ENCODE results near the gene UBXN2A.
"Not testable (repeated sequence)": the region's sequence is repeated elsewhere in the genome, so short reads cannot be mapped to it uniquely, and the experiment has no call there.

Gene UBXN2A

DNA sequence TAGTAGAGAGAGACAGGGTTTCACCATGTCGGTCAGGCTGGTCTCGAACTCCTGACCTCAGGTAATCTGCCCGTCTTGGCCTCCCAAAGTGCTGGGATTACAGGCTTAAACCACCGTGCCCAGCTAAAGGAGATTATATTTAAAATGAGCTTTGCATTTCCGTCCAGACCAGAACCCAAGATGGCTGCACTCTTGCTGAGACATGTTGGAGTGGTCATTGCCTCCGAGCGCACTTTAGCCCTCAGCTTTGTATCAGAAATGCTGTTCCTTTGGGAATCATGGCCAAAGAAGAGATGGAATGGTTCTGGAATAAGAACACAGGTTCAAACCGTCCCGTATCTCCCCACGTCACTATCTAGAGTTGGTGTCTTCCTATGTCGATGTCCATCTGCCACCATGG, 3.4 kb downstream of the UBXN2A start:
- no peak overlapping the region for H3K4me3 ChIP-seq (ENCODE audit: low read depth, low read length)
- TF ChIP-seq, protein P1, sequence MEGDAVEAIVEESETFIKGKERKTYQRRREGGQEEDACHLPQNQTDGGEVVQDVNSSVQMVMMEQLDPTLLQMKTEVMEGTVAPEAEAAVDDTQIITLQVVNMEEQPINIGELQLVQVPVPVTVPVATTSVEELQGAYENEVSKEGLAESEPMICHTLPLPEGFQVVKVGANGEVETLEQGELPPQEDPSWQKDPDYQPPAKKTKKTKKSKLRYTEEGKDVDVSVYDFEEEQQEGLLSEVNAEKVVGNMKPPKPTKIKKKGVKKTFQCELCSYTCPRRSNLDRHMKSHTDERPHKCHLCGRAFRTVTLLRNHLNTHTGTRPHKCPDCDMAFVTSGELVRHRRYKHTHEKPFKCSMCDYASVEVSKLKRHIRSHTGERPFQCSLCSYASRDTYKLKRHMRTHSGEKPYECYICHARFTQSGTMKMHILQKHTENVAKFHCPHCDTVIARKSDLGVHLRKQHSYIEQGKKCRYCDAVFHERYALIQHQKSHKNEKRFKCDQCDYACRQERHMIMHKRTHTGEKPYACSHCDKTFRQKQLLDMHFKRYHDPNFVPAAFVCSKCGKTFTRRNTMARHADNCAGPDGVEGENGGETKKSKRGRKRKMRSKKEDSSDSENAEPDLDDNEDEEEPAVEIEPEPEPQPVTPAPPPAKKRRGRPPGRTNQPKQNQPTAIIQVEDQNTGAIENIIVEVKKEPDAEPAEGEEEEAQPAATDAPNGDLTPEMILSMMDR (IDR thresholded peaks at IDR 0.05; ENCODE audit: low read depth, low read length): no peak

DNA sequence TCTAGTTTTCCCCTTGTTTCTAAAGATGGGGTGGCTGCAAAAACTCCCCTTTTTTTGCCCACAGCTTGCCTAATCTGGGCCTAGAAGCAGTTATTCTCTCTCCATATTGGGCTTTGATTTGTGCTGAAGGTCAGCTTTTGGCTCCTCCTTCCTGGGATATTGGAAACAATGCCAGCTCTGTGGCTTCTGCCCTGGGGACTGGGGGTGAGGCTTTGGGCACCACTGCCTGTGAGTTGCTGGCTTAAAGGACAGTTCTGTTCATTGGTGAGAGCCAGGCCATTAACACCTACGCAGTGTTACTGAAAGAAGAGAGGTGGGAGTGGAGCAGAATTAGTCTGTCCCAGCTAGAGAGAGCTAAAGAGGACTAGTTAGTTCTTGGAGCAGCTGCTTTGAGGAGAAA, 4.3 kb downstream of the UBXN2A start:
- TF ChIP-seq, protein P1 (IDR thresholded peaks at IDR 0.05; ENCODE audit: low read depth, low read length): no peak

DNA sequence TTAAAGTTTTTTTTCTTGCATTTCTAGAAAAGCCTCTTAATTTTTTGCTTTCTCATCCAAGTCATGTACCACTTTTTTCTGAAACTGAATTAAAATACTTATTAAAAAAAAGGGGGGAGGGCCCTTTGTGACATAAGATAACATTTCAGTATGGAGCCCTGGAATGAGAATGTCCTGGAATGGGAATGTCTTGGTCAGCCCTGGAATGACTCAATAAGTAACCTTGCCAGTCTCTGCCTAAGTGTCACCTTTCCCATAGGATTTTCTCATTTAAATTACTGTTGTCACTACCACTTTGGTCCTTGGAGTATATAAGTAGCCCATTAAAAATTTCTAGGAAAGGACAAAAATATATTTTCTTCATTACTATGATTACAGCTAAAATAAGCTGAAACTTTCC, 4.7 kb downstream of the UBXN2A start:
- TF ChIP-seq, protein P1 (IDR thresholded peaks at IDR 0.05; ENCODE audit: low read depth, low read length): no peak
- H3K4me3 ChIP-seq (ENCODE audit: low read depth, low read length): no peak overlapping the region

More for the DNA sequence above, 4.3 kb downstream of the UBXN2A start:
- H3K4me3 ChIP-seq (ENCODE audit: low read depth, low read length): no peak overlapping the region

DNA sequence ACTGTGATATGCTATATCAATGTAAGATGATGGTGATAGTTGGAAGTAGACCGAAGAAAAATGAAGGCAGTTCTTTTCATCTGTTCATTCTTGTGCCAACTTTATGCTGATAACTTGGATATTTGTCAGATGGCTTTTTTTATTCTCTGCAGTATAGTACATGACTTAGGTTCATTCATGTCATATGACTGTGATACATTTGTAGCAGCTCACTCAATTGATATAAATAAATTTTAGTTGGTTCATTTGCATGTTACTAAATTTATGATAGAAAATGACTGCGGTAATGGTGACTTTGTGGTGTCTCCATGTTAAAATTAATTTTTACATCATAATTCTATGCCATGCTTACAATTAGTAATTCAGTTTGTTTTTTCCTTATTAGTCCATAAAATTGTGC, 7.1 kb downstream of the UBXN2A start:
- no peak overlapping the region for H3K4me3 ChIP-seq (ENCODE audit: low read depth, low read length)
- TF ChIP-seq, protein P1 (IDR thresholded peaks at IDR 0.05; ENCODE audit: low read depth, low read length): no peak

DNA sequence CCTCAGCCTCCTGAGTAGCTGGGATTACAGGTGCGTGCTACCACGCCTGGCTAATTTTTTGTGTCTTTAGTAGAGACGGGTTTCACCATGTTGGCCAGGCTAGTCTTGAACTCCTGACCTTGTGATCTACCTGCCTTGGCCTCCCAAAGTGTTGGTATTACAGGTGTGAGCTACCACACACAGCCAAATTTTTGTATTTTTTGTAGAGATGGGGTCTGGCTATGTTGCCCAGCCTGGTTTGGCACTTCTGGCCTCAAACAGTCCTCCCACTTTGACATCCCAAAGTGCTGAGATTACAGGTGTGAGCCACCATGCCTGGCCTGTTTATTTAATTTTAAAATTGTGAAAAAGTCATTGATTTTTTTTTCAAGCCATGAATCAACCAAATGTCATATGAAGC, 12.3 kb downstream of the UBXN2A start:
- not testable (repeated sequence) for H3K4me3 ChIP-seq (ENCODE audit: low read depth, low read length)

DNA sequence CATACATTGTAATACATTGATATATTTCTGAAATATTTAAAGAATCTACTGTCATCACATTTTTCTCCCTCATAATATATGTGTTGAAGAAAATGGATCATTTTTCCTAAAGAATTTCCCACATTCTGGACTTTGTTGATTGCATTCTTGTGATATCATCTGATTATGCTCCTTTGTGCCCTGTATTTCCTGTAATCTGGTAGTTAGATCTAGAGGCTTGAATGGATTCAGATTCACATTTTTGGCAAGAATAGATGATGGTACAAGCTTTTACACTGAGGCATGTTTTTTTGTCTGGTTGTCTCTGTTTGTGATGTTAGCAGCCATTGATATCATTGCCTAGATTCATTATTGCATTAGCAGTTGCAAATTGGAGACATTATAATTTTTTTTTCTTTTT, 13.4 kb downstream of the UBXN2A start:
- TF ChIP-seq, protein P1 (IDR thresholded peaks at IDR 0.05; ENCODE audit: low read depth, low read length): no peak
- H3K4me3 ChIP-seq (ENCODE audit: low read depth, low read length): no peak overlapping the region

DNA sequence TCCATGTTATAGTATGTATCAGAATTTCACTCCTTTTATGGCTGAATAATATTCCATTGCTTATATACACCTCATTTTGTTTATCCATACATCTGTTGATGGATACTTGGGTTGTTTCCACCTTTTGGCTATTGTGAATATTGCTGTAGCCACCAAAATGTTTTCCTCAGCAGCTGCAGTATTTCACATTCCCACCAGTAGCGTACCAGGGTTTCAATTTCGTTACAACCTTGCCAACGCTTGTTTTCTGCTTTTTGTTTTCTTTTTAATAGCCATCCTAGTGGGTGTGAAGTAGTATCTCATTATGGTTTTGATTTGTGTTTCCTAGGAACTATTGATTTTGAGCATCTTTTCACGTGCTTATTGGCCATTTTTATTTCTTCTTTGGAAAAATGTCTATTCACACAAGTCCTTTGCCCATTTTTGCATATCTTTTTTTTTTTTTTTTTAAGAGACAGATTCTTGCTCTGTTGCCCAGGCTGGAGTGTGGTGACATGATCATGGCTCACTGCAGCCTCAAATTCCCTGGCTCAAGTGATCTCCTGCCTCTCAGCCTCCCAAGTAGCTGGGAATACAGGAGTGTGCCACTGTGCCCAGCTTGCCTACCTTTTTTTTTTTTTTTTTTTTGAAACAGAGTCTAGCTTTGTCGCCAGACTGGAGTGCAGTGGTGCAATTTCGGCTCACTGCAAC, 14.2 kb downstream of the UBXN2A start:
- TF ChIP-seq, protein P1 (IDR thresholded peaks at IDR 0.05; ENCODE audit: low read depth, low read length): peak; percentile 37; the same call in 1 of the 2 replicates
- no peak overlapping the region for H3K4me3 ChIP-seq (ENCODE audit: low read depth, low read length)

DNA sequence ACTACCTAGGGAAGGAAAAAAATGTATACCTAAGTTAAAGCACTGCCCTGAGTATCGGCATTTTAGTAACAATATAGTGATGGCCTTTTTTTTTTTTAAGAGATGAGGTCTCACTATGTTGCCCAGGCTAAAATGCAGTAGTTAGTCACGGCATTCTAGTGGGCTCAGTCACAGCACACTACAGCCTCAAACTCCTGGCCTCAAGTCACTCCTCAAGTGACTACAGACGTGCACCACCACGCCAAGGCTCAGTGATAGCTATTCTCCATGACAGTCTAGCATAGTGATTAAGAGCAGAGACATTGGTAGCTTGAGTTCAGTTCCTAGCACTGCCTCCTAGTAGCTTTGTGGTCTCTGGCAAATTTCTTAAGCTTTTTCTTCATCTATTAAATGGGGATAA, 27.6 kb downstream of the UBXN2A start:
- H3K4me3 ChIP-seq (ENCODE audit: low read depth, low read length): no peak overlapping the region
- TF ChIP-seq, protein P1 (IDR thresholded peaks at IDR 0.05; ENCODE audit: low read depth, low read length): no peak

Data from WI38 (cell line).